Testis (tissue), 2 donors: ENCODE results near the gene CAPN12.

Experiments used
- CTCF ChIP-seq, 3 experiments: fragments of 450-650 bp in 2 of 3; fragments of 200-600 bp in 1 of 3; sonication (generic) in 1 of 3; IDR thresholded peaks; one replicate each; pipeline ENCODE4 v1.5.1; 2016 to 2019; ENCODE audit warnings: antibody characterized with exemption in 3 of 3, mild to moderate bottlenecking in 2 of 3, moderate library complexity in 1 of 3
- POLR2A ChIP-seq: fragments of 450-650 bp; IDR thresholded peaks from one replicate; pipeline ENCODE4 v1.6.1; 2017; ENCODE audit warnings: antibody characterized with exemption, mild to moderate bottlenecking, moderate library complexity

DNA sequence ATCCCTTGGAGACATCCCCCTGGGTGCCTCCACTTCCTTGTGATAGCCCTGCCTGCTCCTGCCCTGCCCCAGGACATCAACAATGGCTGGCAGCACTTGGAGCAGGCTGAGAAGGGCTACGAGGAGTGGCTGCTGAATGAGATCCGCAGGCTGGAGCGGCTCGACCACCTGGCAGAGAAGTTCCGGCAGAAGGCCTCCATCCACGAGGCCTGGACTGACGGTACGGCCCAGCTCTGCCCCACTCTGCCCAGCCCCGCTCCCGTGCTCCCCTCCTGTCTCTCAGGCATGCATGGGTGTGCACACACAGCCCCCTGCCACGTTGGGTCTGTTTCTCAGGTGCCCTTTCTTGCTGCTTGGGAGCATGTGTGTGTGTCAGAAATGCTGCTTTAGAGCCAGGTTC lies 26.4 kb downstream of the CAPN12 start:
- TF ChIP-seq CTCF (IDR thresholded peaks at IDR 0.05) (no peak), POLR2A (no peak)
